GM19025 (cell line): ENCODE data around the gene EFCAB6.

ENCODE experiments used
- ATAC-seq: cut with Tn5 transposase; IDR thresholded peaks from one replicate; pipeline ENCODE4 v1.9.1; 2021; ENCODE audit warnings: mild to moderate bottlenecking, low read depth, moderate library complexity; ENCODE audit not compliant: unreplicated experiment

Gene EFCAB6

GRCh38 chr22:43534916-43535315 lies 277.2 kb downstream of the EFCAB6 start:
- ATAC-seq = no peak

- no peak for ATAC-seq
Measured at GRCh38 chr22:43533656-43534428, 278.3 kb downstream of the EFCAB6 start.

GRCh38 chr22:43533156-43533530 lies 279.0 kb downstream of the EFCAB6 start:
- no peak for ATAC-seq

GRCh38 chr22:43532301-43533155 lies 279.6 kb downstream of the EFCAB6 start:
- ATAC-seq = no peak

- no peak for ATAC-seq
Measured at GRCh38 chr22:43531651-43532050, 280.5 kb downstream of the EFCAB6 start.

- no peak for ATAC-seq
Measured at GRCh38 chr22:43530349-43531201, 281.5 kb downstream of the EFCAB6 start.

GRCh38 chr22:43529934-43530333 lies 282.2 kb downstream of the EFCAB6 start:
- ATAC-seq = no peak

GRCh38 chr22:43529461-43529860 lies 282.6 kb downstream of the EFCAB6 start:
- ATAC-seq = no peak

GRCh38 chr22:43528601-43529360 lies 283.3 kb downstream of the EFCAB6 start:
- ATAC-seq = no peak

- ATAC-seq = no peak
Measured at GRCh38 chr22:43526946-43527345, 285.2 kb downstream of the EFCAB6 start.

- no peak for ATAC-seq
Measured at GRCh38 chr22:43526117-43526655, 285.9 kb downstream of the EFCAB6 start.

- ATAC-seq = no peak
Measured at GRCh38 chr22:43521716-43522115, 290.4 kb downstream of the EFCAB6 start.

GRCh38 chr22:43520632-43521039 lies 291.5 kb downstream of the EFCAB6 start:
- ATAC-seq = no peak

GRCh38 chr22:43516996-43517635 lies 295.0 kb downstream of the EFCAB6 start:
- no peak for ATAC-seq

GRCh38 chr22:43516386-43516785 lies 295.7 kb downstream of the EFCAB6 start:
- ATAC-seq = no peak

GRCh38 chr22:43515902-43516301 lies 296.2 kb downstream of the EFCAB6 start:
- no peak for ATAC-seq

- ATAC-seq = no peak
Measured at GRCh38 chr22:43515411-43515810, 296.7 kb downstream of the EFCAB6 start.

- ATAC-seq = no peak
Measured at GRCh38 chr22:43514476-43515157, 297.5 kb downstream of the EFCAB6 start.

- ATAC-seq = no peak
Measured at GRCh38 chr22:43512279-43512678, 299.8 kb downstream of the EFCAB6 start.
